Activated T-helper 17 cell treated with anti-CD3 and anti-CD28 coated beads, Interleukin-2, amount 50 U/mL, for 72 hours (primary cell): ENCODE data around the gene BRF1. TPM values are rescaled to one million over a fixed set of nuclear protein-coding genes. Genes with fewer than 3 reads are reported as not detected.

ENCODE experiments used
- ATAC-seq: fragments of 150-1000 bp; cut with Tn5 transposase; replicated peaks from 2 replicates; pipeline ENCODE4 v1.10.0; 2021; ENCODE audit warnings: mild to moderate bottlenecking, moderate library complexity
- H3K27ac Mint-ChIP-seq: one replicate; pipeline ENCODE4 v1.8.0; 2022; ENCODE audit warnings: mixed read lengths
- H3K27me3 Mint-ChIP-seq: one replicate; pipeline ENCODE4 v1.8.0; 2022; ENCODE audit warnings: mixed read lengths
- H3K36me3 Mint-ChIP-seq: one replicate; pipeline ENCODE4 v1.8.0; 2022; ENCODE audit warnings: low read depth, mild to moderate bottlenecking, mixed read lengths
- H3K4me1 Mint-ChIP-seq: one replicate; pipeline ENCODE4 v1.8.0; 2022; ENCODE audit warnings: mixed read lengths
- H3K4me3 Mint-ChIP-seq: one replicate; pipeline ENCODE4 v1.8.0; 2022; ENCODE audit warnings: mild to moderate bottlenecking, mixed read lengths
- H3K9me3 Mint-ChIP-seq: one replicate; pipeline ENCODE4 v1.8.0; 2022; ENCODE audit warnings: mixed read lengths
- total RNA-seq, 2 donors: library from RNA; stranded (reverse); gene quantifications; one replicate each; pipeline ENCODE4 v1.2.3, GENCODE V29; 2022

The BRF1 gene
- total RNA-seq, 2 donors from 2014 or later: 28.6 to 35.1 TPM

- no peak for ATAC-seq
- Mint-ChIP-seq H3K27me3 (no peaks in the 10 kb centered on the region), H3K27ac (no peak overlapping the region), H3K4me3 (no peak overlapping the region), H3K4me1 (no peaks in the 10 kb centered on the region), H3K36me3 (peaks cover 11% of the 10 kb centered on the region), H3K9me3 (no peaks in the 10 kb centered on the region)
Measured at GRCh38 chr14:105240811-105241576, 59.8 kb downstream of the BRF1 start.

- Mint-ChIP-seq H3K4me1 (no peaks in the 10 kb centered on the region), H3K27ac (no peak overlapping the region), H3K9me3 (no peaks in the 10 kb centered on the region), H3K27me3 (no peaks in the 10 kb centered on the region), H3K36me3 (peaks cover 27% of the 10 kb centered on the region), H3K4me3 (no peak overlapping the region)
- ATAC-seq: no peak
Measured at GRCh38 chr14:105229099-105229655, 71.6 kb downstream of the BRF1 start.

- Mint-ChIP-seq H3K27ac (no peak overlapping the region), H3K36me3 (peaks cover 27% of the 10 kb centered on the region), H3K4me1 (no peaks in the 10 kb centered on the region), H3K9me3 (no peaks in the 10 kb centered on the region), H3K4me3 (no peak overlapping the region), H3K27me3 (no peaks in the 10 kb centered on the region)
- no peak for ATAC-seq
Measured at GRCh38 chr14:105228562-105228961, 72.2 kb downstream of the BRF1 start.

- H3K9me3 Mint-ChIP-seq: no peaks in the 10 kb centered on the region
- H3K4me1 Mint-ChIP-seq: no peaks in the 10 kb centered on the region
- ATAC-seq: no peak
- H3K27ac Mint-ChIP-seq: no peak overlapping the region
- H3K36me3 Mint-ChIP-seq: peaks cover 29% of the 10 kb centered on the region
- H3K4me3 Mint-ChIP-seq: no peak overlapping the region
- no peaks in the 10 kb centered on the region for H3K27me3 Mint-ChIP-seq
Measured at GRCh38 chr14:105227346-105227745, 73.5 kb downstream of the BRF1 start.

- Mint-ChIP-seq H3K9me3 (no peaks in the 10 kb centered on the region), H3K36me3 (peaks cover 37% of the 10 kb centered on the region), H3K27me3 (no peaks in the 10 kb centered on the region), H3K4me3 (no peak overlapping the region), H3K4me1 (no peaks in the 10 kb centered on the region), H3K27ac (no peak overlapping the region)
- ATAC-seq: no peak
Measured at GRCh38 chr14:105226198-105226597, 74.6 kb downstream of the BRF1 start.

GRCh38 chr14:105224845-105225570 lies 75.8 kb downstream of the BRF1 start:
- Mint-ChIP-seq H3K27me3 (no peaks in the 10 kb centered on the region), H3K36me3 (peaks cover 37% of the 10 kb centered on the region), H3K9me3 (no peaks in the 10 kb centered on the region), H3K27ac (no peak overlapping the region), H3K4me1 (no peaks in the 10 kb centered on the region), H3K4me3 (no peak overlapping the region)
- no peak for ATAC-seq

GRCh38 chr14:105223770-105224544 lies 76.8 kb downstream of the BRF1 start:
- no peak for ATAC-seq
- Mint-ChIP-seq H3K4me1 (no peaks in the 10 kb centered on the region), H3K4me3 (no peak overlapping the region), H3K36me3 (peaks cover 42% of the 10 kb centered on the region), H3K9me3 (no peaks in the 10 kb centered on the region), H3K27ac (no peak overlapping the region), H3K27me3 (no peaks in the 10 kb centered on the region)

- Mint-ChIP-seq H3K36me3 (peaks cover 44% of the 10 kb centered on the region), H3K27ac (no peak overlapping the region), H3K9me3 (no peaks in the 10 kb centered on the region), H3K4me1 (no peaks in the 10 kb centered on the region), H3K27me3 (no peaks in the 10 kb centered on the region), H3K4me3 (no peak overlapping the region)
- no peak for ATAC-seq
Measured at GRCh38 chr14:105223260-105223659, 77.5 kb downstream of the BRF1 start.

- H3K9me3 Mint-ChIP-seq: no peaks in the 10 kb centered on the region
- peaks cover 41% of the 10 kb centered on the region for H3K36me3 Mint-ChIP-seq
- H3K4me1 Mint-ChIP-seq: no peaks in the 10 kb centered on the region
- ATAC-seq: no peak
- H3K27ac Mint-ChIP-seq: no peak overlapping the region
- H3K27me3 Mint-ChIP-seq: no peaks in the 10 kb centered on the region
- H3K4me3 Mint-ChIP-seq: no peak overlapping the region
Measured at GRCh38 chr14:105221598-105222178, 79.1 kb downstream of the BRF1 start.

GRCh38 chr14:105220699-105221597 lies 79.9 kb downstream of the BRF1 start:
- H3K9me3 Mint-ChIP-seq: no peaks in the 10 kb centered on the region
- no peaks in the 10 kb centered on the region for H3K27me3 Mint-ChIP-seq
- ATAC-seq: no peak
- H3K4me1 Mint-ChIP-seq: no peaks in the 10 kb centered on the region
- no peak overlapping the region for H3K4me3 Mint-ChIP-seq
- peaks cover 33% of the 10 kb centered on the region for H3K36me3 Mint-ChIP-seq
- no peak overlapping the region for H3K27ac Mint-ChIP-seq

- peaks cover 4% of the 10 kb centered on the region for H3K4me1 Mint-ChIP-seq
- H3K9me3 Mint-ChIP-seq: no peaks in the 10 kb centered on the region
- ATAC-seq: no peak
- no peak overlapping the region for H3K27ac Mint-ChIP-seq
- H3K36me3 Mint-ChIP-seq: peaks cover 21% of the 10 kb centered on the region
- no peaks in the 10 kb centered on the region for H3K27me3 Mint-ChIP-seq
- H3K4me3 Mint-ChIP-seq: no peak overlapping the region
Measured at GRCh38 chr14:105219753-105220152, 81.0 kb downstream of the BRF1 start.

- peaks cover 4% of the 10 kb centered on the region for H3K4me1 Mint-ChIP-seq
- no peak overlapping the region for H3K27ac Mint-ChIP-seq
- H3K27me3 Mint-ChIP-seq: no peaks in the 10 kb centered on the region
- ATAC-seq: no peak
- peaks cover 17% of the 10 kb centered on the region for H3K36me3 Mint-ChIP-seq
- H3K4me3 Mint-ChIP-seq: no peak overlapping the region
- H3K9me3 Mint-ChIP-seq: no peaks in the 10 kb centered on the region
Measured at GRCh38 chr14:105219043-105219612, 81.7 kb downstream of the BRF1 start.

- no peaks in the 10 kb centered on the region for H3K9me3 Mint-ChIP-seq
- no peak overlapping the region for H3K27ac Mint-ChIP-seq
- H3K36me3 Mint-ChIP-seq: peaks cover 17% of the 10 kb centered on the region
- H3K4me1 Mint-ChIP-seq: peaks cover 4% of the 10 kb centered on the region
- H3K27me3 Mint-ChIP-seq: no peaks in the 10 kb centered on the region
- ATAC-seq: no peak
- H3K4me3 Mint-ChIP-seq: no peak overlapping the region
Measured at GRCh38 chr14:105218611-105219010, 82.2 kb downstream of the BRF1 start.
